Muscle of leg (tissue), 11 donors: ENCODE measurements around the gene LPAR2. TPM values are rescaled to one million over a fixed set of nuclear protein-coding genes. Genes with fewer than 3 reads are reported as not detected.

Experiments used
- DNase-seq: peaks from one replicate; pipeline ENCODE4 v3.0.0; 2013
- H3K27ac ChIP-seq: one replicate; pipeline ENCODE4 v1.5.1; 2013; ENCODE audit warnings: mild to moderate bottlenecking, low read length, control low read depth
- H3K27me3 ChIP-seq: one replicate; pipeline ENCODE4 v1.6.1; 2013; ENCODE audit warnings: low read length; ENCODE audit not compliant: control insufficient read depth, insufficient read depth
- H3K36me3 ChIP-seq: one replicate; pipeline ENCODE4 v1.6.1; 2013; ENCODE audit warnings: low read length; ENCODE audit not compliant: control insufficient read depth, insufficient read depth
- H3K4me1 ChIP-seq: one replicate; pipeline ENCODE4 v1.6.1; 2013; ENCODE audit warnings: low read length; ENCODE audit not compliant: control insufficient read depth, insufficient read depth
- H3K4me3 ChIP-seq: one replicate; pipeline ENCODE4 v1.5.1; 2013; ENCODE audit warnings: low read length, control low read depth
- H3K9me3 ChIP-seq: replicated peaks from 2 replicates; pipeline ENCODE4 v1.6.1; 2013; ENCODE audit warnings: low read depth, low read length; ENCODE audit not compliant: control insufficient read depth
- WGBS: methylation state at CpG from one replicate; pipeline ENCODE4 v1.1.5; 2013; ENCODE audit warnings: missing lambda C conversion rate; ENCODE audit not compliant: insufficient coverage; 5-methylcytosine and 5-hydroxymethylcytosine counted together
- polyA plus RNA-seq, 8 donors: library from polyadenylated mRNA; unstranded; fragments of 120-200 nt; gene quantifications; one replicate each; pipeline versions ENCODE4 v1.2.1 to v1.2.3, GENCODE V29; 2013; ENCODE audit warnings: inconsistent platforms in 1 of 8, low replicate concordance in 1 of 8; ENCODE audit not compliant: insufficient read length in 8 of 8, insufficient read depth in 1 of 8
- total RNA-seq: library from RNA; stranded (reverse); fragments of 120-200 nt; gene quantifications from one replicate; pipeline ENCODE4 v1.2.4, GENCODE V29; 2013

LPAR2 gene
- total and polyA plus RNA-seq, 9 donors = 2.2 to 12.2 (median 5.9) TPM

DNA sequence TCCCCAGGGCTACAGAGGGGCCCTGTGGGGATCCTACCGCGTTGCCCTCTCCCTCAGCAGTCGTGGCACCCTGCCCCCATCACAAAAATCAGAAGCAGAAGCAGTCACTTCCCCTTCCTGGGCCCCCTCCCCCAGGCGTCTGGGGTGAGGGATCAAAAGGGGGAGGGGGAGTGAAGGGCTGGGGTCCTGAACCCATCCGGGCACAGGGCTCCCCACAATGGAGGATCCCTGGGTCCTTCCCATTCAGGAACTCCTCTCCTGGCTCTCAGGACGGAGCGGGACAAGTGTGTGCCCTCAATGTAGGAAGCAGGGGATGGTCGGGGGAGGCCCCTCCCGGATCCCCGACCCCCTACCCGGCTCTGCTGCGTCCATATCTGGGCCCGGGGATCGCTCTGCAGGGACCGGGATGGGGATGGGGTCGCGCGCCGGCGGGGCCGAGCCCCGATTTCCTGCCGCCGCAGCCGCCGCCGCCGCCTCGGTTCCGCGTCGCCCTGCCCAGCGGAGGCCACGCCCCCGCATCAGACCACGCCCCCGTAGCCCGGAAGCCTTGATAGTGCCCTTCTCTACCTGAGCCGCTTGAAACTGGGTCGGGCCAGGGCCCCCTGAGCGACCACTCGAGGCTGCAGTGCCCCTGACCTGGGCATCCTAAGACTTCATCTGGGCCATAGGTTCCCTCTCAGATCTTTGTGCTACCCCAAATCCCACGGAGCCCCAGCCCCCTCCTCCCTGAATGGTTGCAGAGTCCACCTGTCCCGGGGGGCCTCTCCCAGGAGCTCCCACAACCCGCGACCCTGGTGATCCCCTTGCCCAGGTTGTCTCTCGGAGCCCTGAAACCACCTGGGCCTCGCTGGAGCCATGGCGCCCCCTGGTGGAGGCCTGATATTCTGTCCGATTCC lies 15.4 kb upstream of the LPAR2 start, which contains the start of gene GMIP:
Gene GMIP (minus strand): TSS at position 500 of the 896 bp plus-strand sequence. CDS start 128 bp downstream, at position 372.
- peaks cover 17% of the 10 kb centered on the region for H3K4me1 ChIP-seq
- DNase-seq = peak; percentile 67
- no peak within 1 kb of the TSS for H3K27ac ChIP-seq
- WGBS = under 1% methylated on average over 44 of the region's 50 CpGs
- H3K4me3 ChIP-seq = peak within 1 kb of the TSS; percentile 69
- H3K27me3 ChIP-seq = peaks cover 5% of the 10 kb centered on the region
- H3K36me3 ChIP-seq = peaks cover 36% of the 10 kb centered on the region
- no peaks in the 10 kb centered on the region for H3K9me3 ChIP-seq

DNA sequence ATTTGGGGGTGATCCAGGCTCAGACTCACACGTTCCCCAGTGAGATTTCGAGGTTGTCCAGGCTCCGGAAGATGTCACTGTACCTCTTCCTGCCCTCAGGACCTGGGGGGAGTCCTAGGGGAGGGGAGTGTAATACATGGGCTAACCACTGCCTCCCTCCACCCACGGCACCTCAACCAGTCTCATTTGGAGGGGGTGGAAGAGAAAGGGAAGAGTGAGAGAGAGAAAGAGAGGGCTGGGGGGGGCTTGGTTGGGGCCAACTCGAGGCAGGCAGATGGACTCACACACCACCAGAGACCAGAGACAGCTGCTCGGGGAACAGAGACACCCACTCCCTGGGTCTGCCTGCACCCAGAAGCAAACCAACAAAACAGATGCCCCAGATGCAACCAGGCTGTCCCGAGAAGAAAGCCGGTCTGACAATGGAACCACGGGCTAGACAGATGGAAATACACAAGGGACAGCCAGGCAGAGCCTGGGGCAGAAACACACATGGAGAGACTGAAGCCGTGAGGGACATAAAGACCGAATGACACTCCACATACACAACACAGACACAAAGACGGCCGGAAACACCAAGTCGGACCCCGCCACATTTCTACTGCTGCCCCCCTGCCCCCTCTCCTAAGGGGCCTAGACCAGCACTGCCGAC lies 14.6 kb upstream of the LPAR2 start:
- H3K4me3 ChIP-seq = peak overlapping the region; percentile 69
- no peaks in the 10 kb centered on the region for H3K9me3 ChIP-seq
- DNase-seq = no peak
- peaks cover 17% of the 10 kb centered on the region for H3K4me1 ChIP-seq
- H3K36me3 ChIP-seq = peaks cover 33% of the 10 kb centered on the region
- peaks cover 5% of the 10 kb centered on the region for H3K27me3 ChIP-seq
- H3K27ac ChIP-seq = no peak overlapping the region
- 5% methylated on average over 5 of the region's 16 CpGs for WGBS

DNA sequence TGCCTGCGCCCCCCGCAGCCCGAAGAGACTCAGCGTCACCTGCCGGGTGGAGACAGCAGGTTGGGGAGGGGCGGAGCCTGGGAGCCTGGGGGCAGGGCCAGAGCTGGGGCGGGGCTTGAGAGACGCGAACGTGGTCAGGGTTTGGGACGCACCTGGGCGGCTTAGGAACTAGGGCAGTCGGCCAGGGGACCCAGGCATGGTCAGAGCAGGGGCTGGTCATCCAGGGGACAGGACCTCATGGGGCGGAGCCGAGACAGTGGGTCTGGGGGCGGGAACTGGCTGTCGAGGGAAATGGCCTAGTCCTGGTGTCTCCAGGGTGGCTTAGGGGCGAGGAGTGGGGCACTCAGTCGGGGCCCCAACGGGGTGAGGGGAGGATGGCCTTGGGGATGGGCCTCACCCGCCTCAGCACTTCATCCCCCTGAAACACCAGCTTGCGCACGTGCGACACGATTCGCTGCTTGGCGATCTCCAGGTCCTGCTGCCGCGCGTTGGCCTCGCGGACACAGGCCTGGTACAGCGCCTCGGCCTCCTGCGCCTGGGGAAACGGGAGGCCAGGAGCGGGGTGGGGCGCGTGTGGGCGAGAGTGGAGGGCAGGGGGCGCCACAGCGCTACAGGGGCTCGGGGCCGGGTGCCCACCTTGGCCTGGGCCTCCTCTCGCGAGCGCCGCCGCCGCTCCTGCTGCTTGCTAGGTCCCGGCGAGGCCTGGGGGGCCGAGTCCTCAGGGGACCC lies 9.7 kb upstream of the LPAR2 start:
- peaks cover 3% of the 10 kb centered on the region for H3K4me1 ChIP-seq
- H3K36me3 ChIP-seq = peaks cover 13% of the 10 kb centered on the region
- H3K9me3 ChIP-seq = no peaks in the 10 kb centered on the region
- no peak overlapping the region for H3K27ac ChIP-seq
- no peak overlapping the region for H3K4me3 ChIP-seq
- H3K27me3 ChIP-seq = peaks cover 2% of the 10 kb centered on the region
- DNase-seq = no peak
- 55% methylated on average over 48 of the region's 53 CpGs for WGBS

DNA sequence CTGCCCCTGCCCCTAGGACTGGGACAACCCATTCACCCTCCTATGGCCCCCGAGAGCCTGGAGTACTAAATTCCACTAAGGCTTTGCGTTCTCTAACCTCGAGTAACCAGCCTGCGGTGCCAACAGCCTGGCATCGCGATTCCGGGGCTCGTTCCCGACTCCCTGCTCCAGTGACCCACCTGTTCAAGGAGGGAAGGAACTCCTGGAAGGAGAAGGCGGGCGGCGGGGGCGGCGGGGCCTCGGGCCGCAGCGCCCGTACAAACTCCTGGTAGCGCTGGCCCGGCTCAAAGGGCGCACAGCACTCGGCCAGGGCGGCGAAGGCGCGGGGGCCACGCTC lies 9.1 kb upstream of the LPAR2 start:
- 72% methylated on average over 25 of the region's 27 CpGs for WGBS
- peaks cover 13% of the 10 kb centered on the region for H3K36me3 ChIP-seq

DNA sequence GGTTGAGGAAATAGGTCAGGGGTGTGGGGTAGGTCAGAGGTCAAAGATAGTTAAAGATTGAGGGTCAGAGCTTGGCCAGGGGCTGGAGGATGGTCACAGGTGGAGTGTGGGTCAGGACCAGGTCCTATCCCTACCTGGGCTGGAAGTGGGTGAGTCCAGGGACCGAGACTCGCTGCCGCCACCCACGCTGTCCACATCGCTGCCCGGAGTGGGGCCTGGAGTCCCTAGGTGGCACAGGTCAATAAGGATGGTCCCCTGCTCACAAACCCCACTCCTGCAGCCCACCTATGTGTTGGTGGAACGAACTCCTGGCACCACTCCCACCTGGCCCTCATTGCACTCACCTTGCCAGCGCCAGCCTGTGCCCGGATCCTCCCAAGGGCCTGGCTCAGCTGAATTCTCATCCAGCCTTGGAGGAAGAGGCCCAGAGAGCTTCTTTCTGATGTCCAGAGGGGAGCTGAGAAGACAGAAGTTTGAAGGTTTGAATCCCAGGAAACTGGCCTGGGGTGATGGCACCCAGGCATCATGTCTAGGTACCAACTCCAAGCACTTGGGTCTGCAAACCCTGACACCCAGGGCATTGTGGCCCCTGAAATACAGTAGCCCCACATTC lies 8.7 kb upstream of the LPAR2 start:
- no peaks in the 10 kb centered on the region for H3K9me3 ChIP-seq
- no peak overlapping the region for H3K4me3 ChIP-seq
- H3K27ac ChIP-seq = no peak overlapping the region
- peaks cover 2% of the 10 kb centered on the region for H3K27me3 ChIP-seq
- H3K4me1 ChIP-seq = no peaks in the 10 kb centered on the region
- WGBS = 90% methylated on average over 3 of the region's 9 CpGs
- H3K36me3 ChIP-seq = peaks cover 13% of the 10 kb centered on the region
- no peak for DNase-seq

More for the DNA sequence above, 9.1 kb upstream of the LPAR2 start:
- H3K27me3 ChIP-seq = peaks cover 2% of the 10 kb centered on the region
- H3K9me3 ChIP-seq = no peaks in the 10 kb centered on the region
- H3K27ac ChIP-seq = no peak overlapping the region
- no peak overlapping the region for H3K4me3 ChIP-seq
- DNase-seq = no peak
- no peaks in the 10 kb centered on the region for H3K4me1 ChIP-seq

DNA sequence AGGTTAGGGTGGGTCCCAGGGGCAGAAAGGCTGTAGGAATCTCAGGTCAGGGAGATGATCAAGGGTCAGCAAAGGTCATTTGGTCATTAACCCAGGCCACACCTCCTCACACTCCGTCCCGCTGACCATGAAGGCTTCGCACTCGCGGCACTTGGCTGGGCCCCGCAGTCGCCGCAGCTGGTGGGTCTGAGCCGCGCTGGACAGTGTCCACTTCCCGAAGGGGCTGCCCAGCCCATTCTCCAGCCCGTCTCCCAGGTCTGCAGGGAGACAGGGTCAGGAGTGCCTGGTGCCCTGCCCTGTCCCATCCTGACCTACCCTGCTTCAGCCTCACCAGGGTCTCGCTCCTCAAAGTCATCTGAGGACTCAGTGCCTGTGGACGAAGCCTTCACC lies 7.3 kb upstream of the LPAR2 start:
- 90% methylated on average over 12 of the region's 14 CpGs for WGBS
- Histone ChIP-seq H3K27ac (no peak overlapping the region), H3K27me3 (peaks cover 2% of the 10 kb centered on the region), H3K4me1 (no peaks in the 10 kb centered on the region), H3K4me3 (no peak overlapping the region), H3K36me3 (peaks cover 13% of the 10 kb centered on the region), H3K9me3 (no peaks in the 10 kb centered on the region)
- DNase-seq = no peak

DNA sequence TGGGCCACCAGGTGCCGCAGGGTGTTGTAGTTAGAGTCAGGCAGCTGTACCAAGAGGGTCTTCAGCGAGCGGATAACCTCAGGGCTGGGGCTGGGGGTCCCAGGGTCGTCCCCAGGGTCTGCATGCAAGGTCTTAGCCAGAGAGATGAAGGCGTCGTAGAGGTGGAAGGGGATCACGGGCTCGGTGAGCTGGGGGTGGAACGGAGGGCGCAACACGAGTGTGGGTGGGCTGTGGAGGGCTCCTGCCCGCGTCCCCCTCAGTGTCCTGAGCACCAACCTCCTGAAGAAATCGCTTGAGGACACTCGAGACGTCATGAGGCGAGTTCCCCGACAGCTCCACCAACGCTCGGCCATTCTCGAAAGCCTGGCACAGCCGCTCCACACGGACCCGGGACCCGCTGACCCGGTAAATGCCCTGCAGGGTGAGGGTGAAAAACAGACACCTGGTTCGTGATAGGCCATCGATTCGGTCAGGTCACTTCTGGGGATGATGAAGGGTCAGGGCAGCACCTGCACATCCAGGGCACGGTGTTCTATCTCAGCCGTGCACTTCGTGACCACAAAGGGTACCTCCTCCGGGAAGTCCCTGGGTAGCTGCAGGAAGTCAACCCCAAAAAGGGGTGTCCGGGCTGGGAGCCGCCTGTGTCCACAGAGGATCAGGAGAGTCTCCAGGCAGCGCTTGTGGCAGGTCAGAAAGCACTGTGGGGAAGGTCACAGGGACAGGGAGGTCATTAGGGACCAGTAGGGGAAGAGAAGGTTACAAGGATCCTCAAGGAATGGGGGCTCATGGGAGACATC lies 6.7 kb upstream of the LPAR2 start:
- WGBS = 93% methylated on average over 36 of the region's 36 CpGs
- Histone ChIP-seq H3K27ac (no peak overlapping the region), H3K36me3 (peaks cover 13% of the 10 kb centered on the region), H3K4me3 (no peak overlapping the region), H3K4me1 (no peaks in the 10 kb centered on the region), H3K9me3 (no peaks in the 10 kb centered on the region), H3K27me3 (peaks cover 2% of the 10 kb centered on the region)
- DNase-seq = no peak

DNA sequence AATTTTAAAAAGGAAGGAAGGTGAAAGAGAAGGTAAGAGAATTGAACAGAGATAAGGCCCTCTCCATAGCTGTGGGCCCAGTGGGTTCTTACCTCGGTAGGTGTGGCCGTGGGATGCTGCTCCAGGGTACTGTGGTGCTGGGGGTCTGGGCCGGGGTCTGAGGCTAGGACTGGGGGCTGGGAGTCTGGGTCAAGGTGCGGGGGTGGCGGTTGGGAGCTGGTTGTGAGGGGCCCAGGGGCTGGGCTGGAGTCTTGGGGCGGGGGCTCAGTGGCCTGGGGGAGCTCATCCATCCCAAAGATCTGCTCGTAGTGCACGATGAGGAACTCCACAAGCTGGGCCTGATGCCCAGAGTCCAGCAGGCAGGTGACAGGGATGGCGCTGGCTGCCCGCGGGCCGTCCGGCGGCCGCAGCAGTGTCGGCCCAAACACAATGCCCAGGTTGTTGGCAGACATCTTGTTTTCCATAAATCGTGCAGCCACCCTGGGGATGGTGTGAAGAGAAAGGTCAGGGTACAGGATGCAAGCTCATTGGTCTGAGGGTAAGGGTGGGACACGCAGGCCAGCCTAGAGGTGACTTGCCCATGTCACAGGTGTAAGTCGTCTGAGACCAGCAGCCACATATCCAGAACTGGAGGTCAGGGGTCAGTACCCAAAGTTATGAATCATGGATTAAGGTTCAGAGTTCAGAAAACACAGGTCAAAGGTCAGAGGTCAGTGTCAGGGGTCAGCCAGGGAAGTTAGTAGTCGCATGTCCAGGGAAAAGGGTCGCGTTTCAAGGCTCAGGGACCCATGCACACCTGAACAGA lies 5.9 kb upstream of the LPAR2 start:
- Histone ChIP-seq H3K36me3 (peaks cover 13% of the 10 kb centered on the region), H3K27me3 (peaks cover 2% of the 10 kb centered on the region), H3K4me3 (no peak overlapping the region), H3K9me3 (no peaks in the 10 kb centered on the region), H3K27ac (no peak overlapping the region), H3K4me1 (no peaks in the 10 kb centered on the region)
- 86% methylated on average over 22 of the region's 22 CpGs for WGBS
- DNase-seq = no peak

DNA sequence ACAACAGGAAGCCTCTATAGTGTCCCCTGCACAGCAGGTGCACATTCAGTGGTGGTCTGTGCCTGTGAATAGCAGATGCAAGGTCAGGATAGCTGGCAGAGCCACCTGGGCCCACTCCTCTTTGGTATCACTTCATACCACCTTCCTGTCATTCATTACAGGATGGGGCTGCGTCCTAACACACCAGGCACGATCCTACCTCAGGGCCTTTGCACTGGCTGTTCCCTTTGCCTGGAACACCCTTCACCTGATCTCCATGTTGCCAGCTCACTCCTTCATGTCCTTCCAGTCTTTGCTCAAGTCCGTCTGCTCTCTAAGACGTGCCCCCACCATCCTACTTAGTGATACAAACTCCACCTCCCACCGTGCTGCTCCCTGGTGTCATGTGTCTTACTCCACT lies 4.6 kb upstream of the LPAR2 start:
- Histone ChIP-seq H3K9me3 (no peaks in the 10 kb centered on the region), H3K4me1 (peaks cover 9% of the 10 kb centered on the region), H3K36me3 (peaks cover 13% of the 10 kb centered on the region), H3K27ac (no peak overlapping the region), H3K4me3 (no peak overlapping the region), H3K27me3 (peaks cover 10% of the 10 kb centered on the region)
- no peak for DNase-seq
- WGBS = 78% methylated on average over 5 of the region's 5 CpGs
